Measurements from ENCODE around the gene MIDN.

MIDN gene

GRCh38 chr19:1269065-1269477 is 20.7 kb downstream of the MIDN start, which contains the start of gene CIRBP:
CIRBP (plus strand) TSS chr19:1269332; CDS start chr19:1270934, 1,602 bp downstream.
- in situ Hi-C loops (cut with MboI; ENCODE audit: low sequenced_read_pairs): no loop called here

- in situ Hi-C loops (cut with MboI; ENCODE audit: low sequenced_read_pairs): no loop called here
Observed at GRCh38 chr19:1269478-1270212, 21.3 kb downstream of the MIDN start.

GRCh38 chr19:1270213-1270853 is 21.9 kb downstream of the MIDN start:
- in situ Hi-C loops (cut with MboI; ENCODE audit: low sequenced_read_pairs): no loop called here

GRCh38 chr19:1270854-1271527 is 22.6 kb downstream of the MIDN start:
- in situ Hi-C loops (cut with MboI; ENCODE audit: low sequenced_read_pairs): no loop called here

GRCh38 chr19:1271528-1272422 is 23.4 kb downstream of the MIDN start:
- in situ Hi-C loops (cut with MboI; ENCODE audit: low sequenced_read_pairs): no loop called here

GRCh38 chr19:1272423-1273262 is 24.3 kb downstream of the MIDN start:
- in situ Hi-C loops (cut with MboI; ENCODE audit: low sequenced_read_pairs): no loop called here

- in situ Hi-C loops (cut with MboI; ENCODE audit: low sequenced_read_pairs): no loop called here
Observed at GRCh38 chr19:1273263-1274041, 25.1 kb downstream of the MIDN start.

GRCh38 chr19:1274081-1274851 is 25.9 kb downstream of the MIDN start:
- in situ Hi-C loops (cut with MboI; ENCODE audit: low sequenced_read_pairs): no loop called here

- in situ Hi-C loops (cut with MboI; ENCODE audit: low sequenced_read_pairs): no loop called here
Observed at GRCh38 chr19:1274852-1275259, 26.5 kb downstream of the MIDN start.

- in situ Hi-C loops (cut with MboI; ENCODE audit: low sequenced_read_pairs): no loop called here
Observed at GRCh38 chr19:1275260-1275975, 27.0 kb downstream of the MIDN start, which contains the start of gene FAM174C. FAM174C (plus strand) TSS chr19:1275530; CDS start chr19:1275550, 20 bp downstream.

GRCh38 chr19:1275976-1276627 is 27.7 kb downstream of the MIDN start:
- in situ Hi-C loops (cut with MboI; ENCODE audit: low sequenced_read_pairs): no loop called here

GRCh38 chr19:1276628-1277022 is 28.2 kb downstream of the MIDN start:
- in situ Hi-C loops (cut with MboI; ENCODE audit: low sequenced_read_pairs): no loop called here

GRCh38 chr19:1277061-1277460 is 28.7 kb downstream of the MIDN start:
- in situ Hi-C loops (cut with MboI; ENCODE audit: low sequenced_read_pairs): no loop called here

- in situ Hi-C loops (cut with MboI; ENCODE audit: low sequenced_read_pairs): no loop called here
Observed at GRCh38 chr19:1278074-1278473, 29.7 kb downstream of the MIDN start.

- in situ Hi-C loops (cut with MboI; ENCODE audit: low sequenced_read_pairs): no loop called here
Observed at GRCh38 chr19:1278713-1279660, 30.6 kb downstream of the MIDN start.

- in situ Hi-C loops (cut with MboI; ENCODE audit: low sequenced_read_pairs): no loop called here
Observed at GRCh38 chr19:1279782-1280341, 31.5 kb downstream of the MIDN start.

Data from hTERT RPE-1 (cell line).